Subcutaneous adipose tissue (tissue), 4 donors: Measurements from ENCODE around the gene EDDM3A. TPM values are rescaled to one million over a fixed set of nuclear protein-coding genes. Genes with fewer than 3 reads are reported as not detected.

Experiments
- CTCF ChIP-seq: fragments of 450-650 bp; IDR thresholded peaks from one replicate; pipeline ENCODE4 v1.5.1; 2016; ENCODE audit warnings: low read depth, mild to moderate bottlenecking, control low read depth, antibody characterized with exemption, moderate library complexity
- total RNA-seq, 4 donors: library from RNA; depleted of rRNA; stranded (reverse); fragments of >200 nt; gene quantifications; one replicate each; pipeline ENCODE4 v1.1.0, GENCODE V29; 2016

Gene EDDM3A
- total RNA-seq, 4 donors from 2014 or later, result not detected

- no peak for TF ChIP-seq CTCF
Measured at GRCh38 chr14:20775901-20776300, 30.2 kb downstream of the EDDM3A start.

- TF ChIP-seq CTCF, result no peak
Measured at GRCh38 chr14:20781803-20782202, 36.1 kb downstream of the EDDM3A start.

- no peak for TF ChIP-seq CTCF
Measured at GRCh38 chr14:20782280-20782890, 36.7 kb downstream of the EDDM3A start.

DNA sequence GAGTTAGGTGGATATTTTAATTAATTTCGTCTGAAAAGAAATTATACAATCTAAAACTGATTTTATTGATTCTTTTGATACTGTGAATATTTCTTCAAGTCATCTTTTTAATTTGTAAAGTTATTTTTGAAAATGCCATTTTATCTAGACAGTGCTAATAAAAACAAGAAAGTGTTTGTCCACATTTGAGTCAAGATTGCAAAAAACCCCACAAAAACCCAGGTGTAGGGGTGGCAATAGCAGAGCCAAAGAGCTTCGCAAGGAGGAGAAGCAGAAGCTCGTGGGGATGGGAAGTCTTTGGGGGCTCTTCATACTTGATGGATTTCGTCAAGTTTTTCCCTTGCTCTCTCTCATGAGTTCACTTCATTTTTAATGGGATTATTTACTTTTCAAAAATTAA lies 41.3 kb downstream of the EDDM3A start:
- no peak for TF ChIP-seq CTCF

GRCh38 chr14:20789230-20789813 lies 43.6 kb downstream of the EDDM3A start:
- TF ChIP-seq CTCF, result no peak

DNA sequence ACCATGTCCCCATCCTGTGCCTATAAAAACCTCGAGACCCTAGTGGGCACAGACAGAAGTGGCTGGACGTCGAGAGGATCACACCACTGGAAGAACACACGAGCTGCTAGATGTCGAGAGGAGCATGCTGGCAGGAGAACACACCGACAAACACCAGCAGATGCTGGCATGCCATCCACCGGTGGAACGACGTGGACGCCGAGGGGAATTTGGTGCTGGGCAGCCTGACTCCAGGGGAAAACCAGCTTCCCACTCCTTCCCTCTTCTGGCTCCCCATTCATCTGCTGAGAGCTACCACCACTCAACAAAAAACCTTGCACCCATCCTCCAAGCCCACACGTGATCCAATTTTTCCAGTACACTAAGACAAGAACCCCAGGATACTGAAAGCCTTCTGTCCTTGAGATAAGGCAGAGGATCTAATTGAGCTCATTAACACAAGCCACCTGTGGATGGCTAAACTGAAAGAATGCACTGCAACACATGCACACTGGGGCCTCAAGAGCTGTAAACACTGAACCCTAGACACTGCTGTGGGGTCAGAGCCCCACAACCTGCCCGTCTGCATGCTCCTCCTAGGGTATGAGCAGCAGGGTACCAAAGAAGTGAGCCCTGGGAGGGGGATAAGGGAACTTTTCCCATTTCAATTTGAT lies 44.9 kb downstream of the EDDM3A start:
- no peak for TF ChIP-seq CTCF

- no peak for TF ChIP-seq CTCF
Measured at GRCh38 chr14:20791187-20791586, 45.5 kb downstream of the EDDM3A start.
